GM23338 (cell line): Measurements from ENCODE around the gene VSTM5.

Source experiments
- CREB1 ChIP-seq: fragments of 250-450 bp; sonication (Bioruptor Pico); IDR thresholded peaks from 2 replicates; pipeline ENCODE4 v1.5.0; 2020; ENCODE audit warnings: low read depth, mild to moderate bottlenecking, moderate library complexity
- CTCF ChIP-seq, 2 experiments: fragments of 200-600 bp in 1 of 2; sonication (generic) in 1 of 2; conservative IDR thresholded peaks; 2 replicates each; pipeline versions ENCODE4 v1.5.1 to v1.6.1; 2016 to 2017; ENCODE audit warnings: antibody characterized with exemption in 2 of 2, low read depth in 2 of 2, mild to moderate bottlenecking in 2 of 2, moderate library complexity in 1 of 2
- ETS1 ChIP-seq: IDR thresholded peaks from 2 replicates; pipeline ENCODE4 v1.6.1; 2016; ENCODE audit warnings: antibody characterized with exemption
- EZH2 ChIP-seq: fragments of 200-600 bp; sonication (generic); IDR thresholded peaks from one replicate; pipeline ENCODE4 v1.8.0; 2017; ENCODE audit warnings: antibody characterized with exemption, mild to moderate bottlenecking, low read depth; ENCODE audit not compliant: unreplicated experiment
- EZH2phosphoT487 ChIP-seq: fragments of 200-600 bp; sonication (generic); IDR thresholded peaks from one replicate; pipeline ENCODE4 v1.8.1; 2018; ENCODE audit warnings: antibody characterized with exemption; ENCODE audit not compliant: unreplicated experiment
- JUNB ChIP-seq: IDR thresholded peaks from one replicate; pipeline ENCODE4 v1.6.1; 2016; ENCODE audit warnings: antibody characterized with exemption; ENCODE audit not compliant: unreplicated experiment
- NANOG ChIP-seq: IDR thresholded peaks from 2 replicates; pipeline ENCODE4 v1.6.1; 2016; ENCODE audit warnings: antibody characterized with exemption, borderline replicate concordance
- POLR2AphosphoS5 ChIP-seq: IDR thresholded peaks from 2 replicates; pipeline ENCODE4 v1.6.1; 2016; ENCODE audit warnings: antibody characterized with exemption, low read depth
- REST ChIP-seq: IDR thresholded peaks from one replicate; pipeline ENCODE4 v1.6.1; 2018; ENCODE audit warnings: antibody characterized with exemption; ENCODE audit not compliant: unreplicated experiment
- STAT1 ChIP-seq: IDR thresholded peaks from one replicate; pipeline ENCODE4 v1.6.1; 2016; ENCODE audit warnings: antibody characterized with exemption; ENCODE audit not compliant: unreplicated experiment
- ZNF331 ChIP-seq: fragments of 250-450 bp; sonication (Bioruptor Pico); IDR thresholded peaks from 2 replicates; pipeline ENCODE4 v1.5.0; 2020; ENCODE audit warnings: low read depth, mild to moderate bottlenecking, moderate library complexity
- ZNF462 ChIP-seq: fragments of 250-450 bp; sonication (Bioruptor Pico); IDR thresholded peaks from 2 replicates; pipeline ENCODE4 v1.5.0; 2020; ENCODE audit warnings: mild to moderate bottlenecking, moderate library complexity

GRCh38 chr11:93827363-93827762 lies 23.1 kb downstream of the VSTM5 start:
- TF ChIP-seq ZNF331 (CRISPR knock-in tag) (no peak), EZH2 (no peak), CTCF (conservative IDR thresholded peaks at IDR 0.05; ENCODE audit: low read depth in 2 of 2) (no peak), CREB1 (CRISPR knock-in tag) (no peak), EZH2phosphoT487 (no peak), POLR2AphosphoS5 (no peak), REST (no peak), NANOG (no peak), ETS1 (no peak), STAT1 (no peak), ZNF462 (CRISPR knock-in tag) (no peak), JUNB (no peak)
